Umbilical cord (tissue), 2 donors: ENCODE measurements around the gene THPO. TPM values are rescaled to one million over a fixed set of nuclear protein-coding genes. Genes with fewer than 3 reads are reported as not detected.
"Not testable (repeated sequence)": the region's sequence is repeated elsewhere in the genome, so short reads cannot be mapped to it uniquely, and the experiment has no call there.

Experiments used
- DNase-seq: peaks from one replicate; pipeline ENCODE4 v3.0.0-alpha.2; 2015; ENCODE audit warnings: low spot score
- total RNA-seq: library from RNA; depleted of rRNA; stranded (reverse); fragments of >200 nt; gene quantifications from one replicate; pipeline ENCODE4 v1.2.3, GENCODE V29; 2014; ENCODE audit warnings: low replicate concordance; ENCODE audit not compliant: insufficient read depth

Gene THPO
- total RNA-seq, 1 donor from 2014 or later: not detected

DNA sequence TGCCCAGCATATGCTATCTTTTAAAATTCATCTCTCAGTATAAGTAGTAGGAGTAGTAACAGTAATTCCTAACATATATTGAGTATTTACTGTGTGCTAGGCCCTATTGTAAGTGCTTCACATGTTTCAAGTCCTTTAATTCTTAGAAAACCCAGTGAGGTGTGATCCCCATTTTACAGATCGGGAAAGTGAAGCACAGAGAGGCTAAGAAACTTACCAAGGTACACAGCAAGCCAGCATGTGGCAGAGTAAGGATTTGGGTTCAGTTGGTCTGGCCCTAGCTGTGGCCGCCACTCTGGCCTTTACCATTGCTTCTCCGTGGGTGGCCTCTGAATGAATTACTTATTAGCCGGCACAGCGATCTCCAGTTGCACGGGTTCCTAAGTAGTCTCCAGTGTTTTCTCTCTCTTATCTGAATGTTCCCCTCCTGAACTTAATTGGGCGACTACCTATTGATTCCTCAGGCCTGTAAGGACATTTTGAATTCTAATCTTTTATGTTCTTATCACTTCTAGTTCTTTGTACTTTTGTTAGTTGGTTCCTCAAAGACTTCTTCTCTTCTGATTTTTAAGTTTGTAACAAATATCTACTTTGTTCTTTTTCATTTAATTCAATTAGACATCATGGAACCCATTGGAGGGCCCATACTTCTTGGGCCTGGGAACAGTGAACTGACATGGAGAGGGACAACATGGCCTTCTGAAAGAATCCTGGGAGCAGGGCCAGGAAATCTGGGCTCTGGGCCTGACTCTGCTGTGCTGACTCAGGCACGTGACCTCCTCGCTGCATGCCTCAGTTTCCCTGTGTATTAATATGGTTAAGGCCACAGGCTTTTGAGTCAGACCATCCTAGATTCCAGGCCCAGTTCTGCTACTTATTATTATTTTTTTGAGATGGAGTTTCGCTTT, 28.2 kb downstream of the THPO start:
- DNase-seq: no peak

DNA sequence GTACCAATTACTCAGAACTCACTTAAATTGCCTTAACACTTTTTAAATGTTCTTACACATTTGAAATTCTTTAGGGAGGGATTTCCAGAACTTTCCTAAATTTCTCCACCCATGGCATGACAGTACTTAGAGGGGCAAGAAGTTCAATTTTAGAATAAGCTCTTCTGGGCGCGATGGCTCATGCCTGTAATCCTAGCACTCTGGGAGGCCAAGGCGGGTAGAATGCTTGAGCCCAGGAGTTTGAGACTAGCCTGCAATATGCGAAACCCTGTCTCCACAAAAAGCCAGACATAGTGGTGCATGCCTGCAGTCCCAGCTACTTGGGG, 30.0 kb downstream of the THPO start:
- peak; percentile 82 for DNase-seq

DNA sequence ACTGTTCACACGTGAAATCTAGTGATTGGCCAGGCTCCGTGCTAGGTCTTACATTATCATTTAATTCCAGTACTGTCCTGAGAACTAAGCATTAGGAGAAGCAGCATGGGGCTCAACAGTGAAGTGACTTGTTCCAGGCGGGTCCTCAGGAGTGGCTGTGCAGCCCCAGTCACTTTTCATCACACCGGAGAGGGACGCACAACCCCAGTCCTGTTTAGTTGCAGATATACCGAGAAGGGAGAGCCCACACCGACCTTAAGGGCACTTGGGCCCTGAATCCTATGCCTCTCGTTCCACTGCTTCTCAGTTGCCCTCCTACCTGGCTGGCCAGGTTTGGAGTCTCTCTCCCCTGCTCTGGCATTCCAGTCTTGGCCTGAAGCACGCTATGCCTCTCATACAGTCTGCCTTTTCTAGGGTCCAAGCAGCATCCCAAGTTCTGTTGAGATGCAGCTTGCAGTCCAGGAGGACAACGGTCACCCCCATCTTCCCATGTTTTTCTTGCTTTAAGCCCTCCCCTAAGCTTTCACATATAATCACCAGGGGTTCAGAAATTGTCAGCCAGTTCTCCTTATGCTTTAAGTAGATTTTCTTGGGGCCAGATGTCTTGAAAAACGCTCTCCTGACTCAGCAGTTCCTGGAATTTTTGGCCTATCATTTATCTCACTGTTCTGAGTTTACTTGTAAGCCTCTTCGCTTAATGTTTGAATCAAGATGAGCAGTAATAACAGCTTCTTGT, 30.5 kb downstream of the THPO start:
- DNase-seq: peak; percentile 91

DNA sequence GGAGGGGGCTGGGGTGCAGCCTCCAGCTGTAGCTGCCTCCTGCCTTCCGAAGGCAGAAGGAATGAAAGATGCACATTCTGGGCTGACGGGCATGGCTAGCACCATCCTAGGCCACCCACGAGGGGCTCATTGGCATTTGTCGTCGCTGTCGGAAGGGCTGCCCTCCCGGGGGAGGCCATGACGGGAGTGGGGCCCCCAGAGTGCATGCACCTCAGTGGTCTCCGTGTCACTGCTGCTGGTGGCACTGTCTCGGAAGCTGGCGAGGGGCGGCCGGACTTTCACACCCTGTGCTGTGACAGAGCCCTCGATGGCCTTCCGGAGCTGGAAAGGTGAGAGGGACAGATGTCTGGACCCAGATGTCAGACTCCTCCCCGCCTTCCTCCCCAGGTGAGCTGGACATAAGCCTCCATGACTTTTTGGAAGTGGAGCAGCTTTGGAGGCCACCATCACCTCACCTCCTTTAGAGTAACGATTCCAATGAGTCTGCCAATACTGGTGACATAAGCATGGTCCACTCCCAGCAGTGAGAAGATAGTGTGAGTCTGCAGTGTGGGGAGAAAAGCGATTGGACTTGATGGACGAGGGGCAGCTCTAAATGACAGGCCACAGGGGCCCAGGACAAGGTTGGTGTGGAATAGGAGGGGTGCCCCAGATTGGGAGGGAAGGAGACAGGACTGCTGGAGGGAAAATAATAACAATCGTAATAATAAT, 31.4 kb downstream of the THPO start:
- no peak for DNase-seq

DNA sequence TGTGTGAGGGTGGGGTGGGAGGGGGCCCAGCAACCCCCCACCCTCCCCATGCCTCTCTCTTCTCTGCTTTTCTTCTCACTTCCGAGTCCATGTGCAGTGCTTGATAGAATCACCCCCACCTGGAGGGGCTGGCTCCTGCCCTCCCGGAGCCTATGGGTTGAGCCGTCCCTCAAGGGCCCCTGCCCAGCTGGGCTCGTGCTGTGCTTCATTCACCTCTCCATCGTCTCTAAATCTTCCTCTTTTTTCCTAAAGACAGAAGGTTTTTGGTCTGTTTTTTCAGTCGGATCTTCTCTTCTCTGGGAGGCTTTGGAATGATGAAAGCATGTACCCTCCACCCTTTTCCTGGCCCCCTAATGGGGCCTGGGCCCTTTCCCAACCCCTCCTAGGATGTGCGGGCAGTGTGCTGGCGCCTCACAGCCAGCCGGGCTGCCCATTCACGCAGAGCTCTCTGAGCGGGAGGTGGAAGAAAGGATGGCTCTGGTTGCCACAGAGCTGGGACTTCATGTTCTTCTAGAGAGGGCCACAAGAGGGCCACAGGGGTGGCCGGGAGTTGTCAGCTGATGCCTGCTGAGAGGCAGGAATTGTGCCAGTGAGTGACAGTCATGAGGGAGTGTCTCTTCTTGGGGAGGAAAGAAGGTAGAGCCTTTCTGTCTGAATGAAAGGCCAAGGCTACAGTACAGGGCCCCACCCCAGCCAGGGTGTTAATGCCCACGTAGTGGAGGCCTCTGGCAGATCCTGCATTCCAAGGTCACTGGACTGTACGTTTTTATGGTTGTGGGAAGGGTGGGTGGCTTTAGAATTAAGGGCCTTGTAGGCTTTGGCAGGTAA, 32.5 kb downstream of the THPO start:
- peak; percentile 68 for DNase-seq

DNA sequence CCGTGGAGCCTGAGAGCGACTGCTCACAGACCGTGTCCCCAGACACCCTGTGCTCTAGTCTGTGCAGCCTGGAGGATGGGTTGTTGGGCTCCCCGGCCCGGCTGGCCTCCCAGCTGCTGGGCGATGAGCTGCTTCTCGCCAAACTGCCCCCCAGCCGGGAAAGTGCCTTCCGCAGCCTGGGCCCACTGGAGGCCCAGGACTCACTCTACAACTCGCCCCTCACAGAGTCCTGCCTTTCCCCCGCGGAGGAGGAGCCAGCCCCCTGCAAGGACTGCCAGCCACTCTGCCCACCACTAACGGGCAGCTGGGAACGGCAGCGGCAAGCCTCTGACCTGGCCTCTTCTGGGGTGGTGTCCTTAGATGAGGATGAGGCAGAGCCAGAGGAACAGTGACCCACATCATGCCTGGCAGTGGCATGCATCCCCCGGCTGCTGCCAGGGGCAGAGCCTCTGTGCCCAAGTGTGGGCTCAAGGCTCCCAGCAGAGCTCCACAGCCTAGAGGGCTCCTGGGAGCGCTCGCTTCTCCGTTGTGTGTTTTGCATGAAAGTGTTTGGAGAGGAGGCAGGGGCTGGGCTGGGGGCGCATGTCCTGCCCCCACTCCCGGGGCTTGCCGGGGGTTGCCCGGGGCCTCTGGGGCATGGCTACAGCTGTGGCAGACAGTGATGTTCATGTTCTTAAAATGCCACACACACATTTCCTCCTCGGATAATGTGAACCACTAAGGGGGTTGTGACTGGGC, 33.3 kb downstream of the THPO start:
- no peak for DNase-seq

DNA sequence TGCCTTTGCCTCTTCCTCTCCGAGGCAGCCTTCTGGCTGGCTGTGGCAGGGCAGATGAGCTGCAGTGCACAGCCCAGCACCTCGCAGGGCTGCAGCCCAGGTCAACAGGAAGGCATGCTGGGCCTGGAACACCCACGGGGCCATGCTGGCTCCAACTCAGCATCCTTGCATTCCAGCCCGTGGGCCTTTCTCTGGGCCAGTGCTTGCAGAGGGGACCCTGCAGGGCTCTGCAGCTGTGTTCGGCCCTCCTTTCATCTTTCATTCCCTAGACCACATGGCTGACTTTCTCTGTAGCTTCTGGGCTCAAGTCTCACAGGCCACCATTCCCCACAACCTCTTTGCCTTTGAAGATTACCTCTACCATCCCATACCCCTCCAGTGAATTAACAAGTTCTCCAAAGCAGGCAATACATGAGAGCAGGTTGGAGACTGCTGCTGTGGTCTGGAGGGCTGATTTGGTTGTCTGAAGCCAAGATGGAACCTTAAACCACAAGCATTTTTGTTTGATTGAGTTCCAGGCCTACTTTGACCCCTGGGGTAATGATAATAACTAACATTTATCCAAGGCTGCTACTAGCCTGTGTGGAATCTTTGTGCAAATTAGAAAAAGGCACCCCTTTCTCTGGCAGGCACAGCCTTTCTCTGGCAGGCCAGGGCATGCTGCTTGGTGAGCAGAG, 34.7 kb downstream of the THPO start:
- DNase-seq: no peak

DNA sequence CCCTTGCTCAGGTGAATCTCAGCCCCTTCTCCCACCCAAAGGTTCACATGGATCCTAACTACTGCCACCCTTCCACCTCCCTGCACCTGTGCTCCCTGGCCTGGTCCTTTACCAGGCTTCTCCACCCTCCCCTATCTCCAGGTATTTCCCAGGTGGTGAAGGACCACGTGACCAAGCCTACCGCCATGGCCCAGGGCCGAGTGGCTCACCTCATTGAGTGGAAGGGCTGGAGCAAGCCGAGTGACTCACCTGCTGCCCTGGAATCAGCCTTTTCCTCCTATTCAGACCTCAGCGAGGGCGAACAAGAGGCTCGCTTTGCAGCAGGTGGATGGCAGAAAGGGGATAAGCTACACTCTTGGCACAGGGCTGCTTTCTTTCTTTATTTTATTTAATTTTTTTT, 36.1 kb downstream of the THPO start:
- DNase-seq: no peak

DNA sequence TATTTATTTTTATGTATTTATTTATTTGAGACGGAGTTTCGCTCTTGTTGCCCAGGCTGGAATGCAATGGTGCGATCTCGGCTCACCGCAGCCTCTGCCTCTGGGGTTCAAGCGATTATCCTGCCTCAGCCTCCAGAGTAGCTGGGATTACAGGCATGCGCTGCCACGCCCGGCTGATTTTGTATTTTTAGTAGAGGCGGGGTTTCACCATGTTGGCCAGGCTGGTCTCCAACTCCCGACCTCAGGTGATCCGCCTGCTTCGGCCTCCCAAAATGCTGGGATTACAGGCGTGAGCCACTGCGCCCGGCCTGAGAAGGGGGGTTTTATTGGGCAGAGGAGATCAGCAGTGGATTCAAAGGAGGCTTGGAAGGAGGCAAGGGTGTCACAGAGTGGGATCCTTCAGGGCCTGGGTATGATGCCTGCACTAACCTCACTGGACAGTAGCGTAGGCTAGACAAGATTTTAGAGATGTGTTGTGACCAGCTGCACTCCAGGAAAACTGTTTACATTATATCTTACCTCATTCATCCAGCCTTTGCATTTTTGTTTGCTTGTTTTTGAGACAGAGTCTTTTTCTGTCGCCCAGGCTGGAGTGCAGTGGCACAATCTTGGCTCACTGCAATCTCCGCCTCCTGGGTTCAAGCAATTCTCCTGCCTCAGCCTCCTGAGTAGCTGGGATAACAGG, 38.4 kb downstream of the THPO start:
- DNase-seq: not testable (repeated sequence)

DNA sequence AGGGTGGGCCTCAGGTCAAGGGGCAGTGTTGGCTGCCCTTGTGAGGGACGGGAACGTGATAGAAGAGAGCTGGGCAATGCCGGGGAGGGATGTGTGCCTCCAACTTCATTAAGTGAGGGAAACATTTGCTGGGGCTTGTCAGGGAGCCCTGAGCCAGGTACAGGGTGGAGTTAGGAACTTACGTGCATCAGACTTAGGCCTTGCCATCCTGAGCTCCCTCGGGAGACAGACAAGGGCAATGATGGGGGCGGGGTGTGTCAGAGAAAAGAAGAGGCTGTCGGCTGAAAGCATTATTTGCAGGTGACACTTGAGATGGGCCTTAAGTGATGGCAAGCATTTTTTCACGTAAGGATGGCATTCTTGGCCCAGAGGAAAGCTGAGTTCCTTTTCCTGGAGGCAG, 39.0 kb downstream of the THPO start:
- no peak for DNase-seq

DNA sequence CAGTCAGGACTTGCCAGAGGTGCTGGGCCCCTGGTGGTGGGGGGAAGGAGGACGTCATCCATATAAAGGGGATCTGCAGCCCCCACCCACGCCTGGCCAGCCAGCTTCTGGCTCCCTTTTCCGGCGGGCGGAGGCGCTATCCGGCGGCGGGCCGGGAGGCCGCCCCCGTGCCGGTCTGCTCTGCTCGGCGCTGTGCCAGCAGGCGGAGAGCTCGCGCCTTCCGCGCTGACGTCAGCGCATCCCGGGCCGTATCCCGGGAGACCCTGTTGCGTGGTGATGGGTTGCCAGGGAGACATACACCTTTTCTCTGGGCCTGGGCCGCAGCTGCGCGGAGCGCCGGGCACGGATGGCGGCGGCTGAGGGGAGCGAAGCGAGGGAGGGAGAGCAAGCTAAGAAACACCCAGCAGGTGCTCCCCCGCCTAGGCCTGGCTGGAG, 39.5 kb downstream of the THPO start:
- peak; percentile 88 for DNase-seq

DNA sequence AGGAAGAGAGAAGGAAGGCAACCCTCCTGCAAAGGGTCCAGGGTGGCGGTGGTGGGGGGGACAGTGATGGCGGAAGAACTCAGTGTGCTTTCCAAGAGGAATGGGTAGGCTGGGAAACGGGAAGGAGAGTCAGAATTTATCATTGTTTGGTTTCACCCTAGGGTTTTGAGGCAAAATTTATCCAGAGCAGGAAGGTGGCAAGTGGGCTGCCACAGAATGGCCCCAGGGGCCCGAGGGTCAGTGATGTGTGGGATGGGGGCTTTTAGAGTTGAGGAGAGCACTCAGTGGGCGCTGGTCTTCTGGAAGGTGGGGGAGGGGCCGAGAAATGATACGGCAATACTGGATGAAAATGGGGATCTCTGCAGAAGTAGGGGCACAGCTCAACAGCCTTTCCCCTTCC, 40.0 kb downstream of the THPO start:
- no peak for DNase-seq

DNA sequence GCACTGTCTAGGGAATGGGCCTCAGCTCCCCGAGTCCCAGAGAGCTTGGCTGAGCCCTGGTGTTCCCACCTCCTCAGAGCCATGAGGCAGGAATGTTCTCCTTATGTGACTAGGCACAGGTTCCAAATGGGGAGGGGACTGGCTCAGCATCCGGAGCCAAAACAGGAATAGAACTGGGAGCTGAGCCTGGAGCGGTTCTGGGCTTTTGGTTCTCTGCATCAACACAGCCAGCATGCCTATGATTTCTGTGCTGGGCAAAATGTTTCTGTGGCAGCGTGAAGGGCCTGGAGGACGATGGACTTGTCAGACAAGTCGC, 40.6 kb downstream of the THPO start, which contains the start of gene FAM131A:
TSS of gene FAM131A (plus strand) at position 202 of the 316 bp plus-strand sequence. CDS start at position 233, 31 bp downstream.
- DNase-seq: peak; percentile 61

DNA sequence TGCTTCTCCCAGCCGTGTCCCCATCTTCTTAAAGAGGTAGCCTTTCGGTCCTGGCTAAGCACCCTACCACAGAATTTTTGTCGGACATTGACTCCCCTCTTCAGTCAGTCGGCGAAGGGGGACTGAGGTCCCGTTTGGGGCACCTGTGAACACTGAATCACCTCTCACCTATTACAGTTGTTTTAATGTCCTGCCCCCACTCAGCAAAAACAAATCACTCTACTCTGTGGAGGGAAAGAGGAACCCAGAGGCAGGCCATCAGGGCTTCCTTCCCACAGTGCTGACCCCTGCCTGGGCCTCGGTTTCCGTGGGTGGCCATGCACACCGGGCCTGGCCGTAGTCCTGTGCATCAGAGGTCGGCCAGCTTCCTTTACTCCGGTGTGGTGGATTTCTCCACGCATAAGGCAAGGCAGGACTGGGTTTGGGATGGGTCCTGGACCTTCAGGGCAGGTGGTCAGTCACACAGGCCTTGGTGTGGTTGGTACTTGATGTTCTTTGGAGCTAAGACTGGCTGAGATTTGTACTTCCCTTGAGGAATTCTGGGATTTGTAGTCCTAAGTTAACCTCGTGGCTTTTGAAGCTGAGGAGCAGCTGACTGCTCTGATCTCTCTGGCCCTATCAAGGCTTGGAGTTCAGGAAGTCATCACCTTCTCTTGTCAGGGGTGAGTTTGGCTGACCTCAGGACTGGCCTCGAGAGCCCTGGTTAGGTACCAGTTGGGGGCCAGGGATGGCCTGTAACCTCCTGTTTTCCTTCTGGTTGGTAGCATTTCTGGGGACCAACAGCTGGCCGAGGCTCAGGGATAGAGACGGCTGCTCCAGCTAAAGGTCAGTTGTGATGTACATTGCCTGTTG, 41.2 kb downstream of the THPO start:
- DNase-seq: peak; percentile 83

DNA sequence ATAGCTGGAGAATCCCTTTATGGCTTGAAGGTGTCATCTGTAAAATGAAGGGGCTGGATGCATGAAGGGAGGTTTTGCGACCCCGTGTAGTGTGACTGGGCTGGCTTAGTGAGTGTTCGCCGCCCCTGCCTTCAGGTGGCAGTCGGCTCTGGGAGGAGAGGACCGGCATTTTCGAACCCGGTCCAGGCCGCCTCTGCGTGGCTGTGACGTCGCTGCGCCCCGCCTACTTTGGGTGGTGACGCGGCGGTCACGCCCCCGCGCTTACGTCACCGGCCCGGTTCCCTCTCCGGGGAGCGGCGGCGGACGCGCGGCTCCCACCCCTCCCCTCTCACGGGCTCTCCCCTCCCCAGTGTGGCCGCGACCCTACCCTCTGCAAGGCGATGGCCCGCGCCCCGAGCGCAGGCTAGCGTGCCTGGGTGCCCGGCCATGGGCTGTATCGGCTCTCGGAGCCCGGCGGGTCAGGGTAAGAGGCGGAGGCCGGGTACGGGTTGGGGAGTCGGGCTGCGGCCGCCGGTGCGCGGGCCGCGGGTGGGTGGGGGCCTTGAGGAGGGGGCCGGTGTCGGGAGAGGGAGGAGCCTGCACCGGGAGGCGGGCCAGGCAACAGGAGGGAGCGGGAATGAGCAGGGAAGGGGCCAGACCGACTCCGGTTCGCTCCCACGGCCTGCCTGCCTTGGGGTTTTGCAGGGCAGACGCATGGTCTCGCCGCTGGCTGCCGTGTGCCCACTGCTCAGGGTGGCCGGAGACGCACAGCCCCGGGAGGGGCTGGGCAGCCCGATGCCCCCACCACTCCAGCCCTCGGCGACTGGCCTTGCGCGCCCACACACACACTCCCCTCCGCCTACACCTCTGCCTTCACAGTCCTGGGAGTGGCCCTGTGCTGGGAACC, 42.1 kb downstream of the THPO start:
- DNase-seq: peak; percentile 79

DNA sequence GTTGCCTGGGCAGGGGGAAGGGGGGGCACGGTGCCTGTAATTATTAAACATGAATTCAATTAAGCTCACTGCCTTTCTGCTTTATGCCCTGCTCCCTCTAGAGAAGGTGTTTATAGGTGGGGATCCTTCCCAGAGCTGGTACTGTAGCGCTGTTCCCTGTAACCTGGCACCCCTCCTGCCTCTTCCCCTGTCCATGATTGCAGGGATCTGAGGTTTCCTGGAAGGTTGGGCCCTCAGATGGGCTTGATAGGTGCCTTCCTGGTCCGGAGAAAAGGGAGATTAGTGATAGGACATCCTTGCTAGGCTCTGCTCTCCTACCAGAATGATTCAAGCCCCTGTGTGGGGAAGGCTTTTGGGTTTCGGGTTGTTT, 42.7 kb downstream of the THPO start:
- no peak for DNase-seq

DNA sequence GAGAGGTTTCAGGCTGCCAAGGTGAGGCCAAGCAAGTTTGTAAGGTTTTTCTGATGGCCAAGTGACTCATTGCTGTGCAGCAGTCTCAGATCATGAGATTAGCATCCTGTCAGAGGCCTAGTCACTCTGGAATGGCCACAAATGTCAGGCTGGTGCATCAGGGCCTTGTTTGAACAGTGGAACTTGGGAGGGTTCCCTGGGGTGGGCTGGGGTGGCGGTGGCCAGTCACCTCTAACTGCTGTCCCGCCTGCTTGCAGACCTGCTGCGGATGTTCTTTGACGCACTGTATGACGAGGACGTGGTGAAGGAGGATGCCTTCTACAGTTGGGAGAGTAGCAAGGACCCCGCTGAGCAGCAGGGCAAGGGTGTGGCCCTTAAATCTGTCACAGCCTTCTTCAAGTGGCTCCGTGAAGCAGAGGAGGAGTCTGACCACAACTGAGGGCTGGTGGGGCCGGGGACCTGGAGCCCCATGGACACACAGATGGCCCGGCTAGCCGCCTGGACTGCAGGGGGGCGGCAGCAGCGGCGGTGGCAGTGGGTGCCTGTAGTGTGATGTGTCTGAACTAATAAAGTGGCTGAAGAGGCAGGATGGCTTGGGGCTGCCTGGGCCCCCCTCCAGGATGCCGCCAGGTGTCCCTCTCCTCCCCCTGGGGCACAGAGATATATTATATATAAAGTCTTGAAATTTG, 43.4 kb downstream of the THPO start:
- DNase-seq: no peak
